ENCODE data around the gene SCGB1D4.

DNA sequence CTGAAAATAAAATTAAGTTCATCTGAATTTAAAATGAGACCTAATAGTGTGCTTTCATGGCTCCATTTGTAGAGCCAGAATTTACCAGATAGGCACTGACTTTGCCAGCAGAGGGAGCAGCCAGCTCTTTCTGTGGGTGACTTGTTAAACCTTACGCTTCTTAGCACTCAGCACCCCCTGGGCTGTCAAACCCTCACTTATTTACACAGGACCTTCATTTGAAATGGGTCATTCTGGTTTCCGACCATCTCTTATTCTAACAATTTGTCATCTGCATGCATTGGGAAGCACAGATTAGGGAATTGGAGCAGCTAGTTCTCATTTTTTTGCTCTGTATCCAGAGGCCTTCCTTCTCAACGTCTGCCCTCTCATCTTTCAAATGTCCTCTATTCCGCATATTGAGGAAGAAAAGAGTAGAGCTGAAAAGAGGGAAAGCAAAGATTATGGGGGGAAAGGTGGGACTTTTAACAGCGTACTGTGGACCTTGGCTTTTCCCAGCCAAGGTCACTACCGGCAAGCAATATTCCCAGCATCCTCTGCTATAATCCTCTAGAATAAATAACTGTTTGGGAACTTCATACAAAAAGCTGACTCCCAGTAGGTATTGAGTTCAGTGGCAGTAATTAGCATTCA lies 41.5 kb upstream of the SCGB1D4 start:
- TF ChIP-seq, protein P1, sequence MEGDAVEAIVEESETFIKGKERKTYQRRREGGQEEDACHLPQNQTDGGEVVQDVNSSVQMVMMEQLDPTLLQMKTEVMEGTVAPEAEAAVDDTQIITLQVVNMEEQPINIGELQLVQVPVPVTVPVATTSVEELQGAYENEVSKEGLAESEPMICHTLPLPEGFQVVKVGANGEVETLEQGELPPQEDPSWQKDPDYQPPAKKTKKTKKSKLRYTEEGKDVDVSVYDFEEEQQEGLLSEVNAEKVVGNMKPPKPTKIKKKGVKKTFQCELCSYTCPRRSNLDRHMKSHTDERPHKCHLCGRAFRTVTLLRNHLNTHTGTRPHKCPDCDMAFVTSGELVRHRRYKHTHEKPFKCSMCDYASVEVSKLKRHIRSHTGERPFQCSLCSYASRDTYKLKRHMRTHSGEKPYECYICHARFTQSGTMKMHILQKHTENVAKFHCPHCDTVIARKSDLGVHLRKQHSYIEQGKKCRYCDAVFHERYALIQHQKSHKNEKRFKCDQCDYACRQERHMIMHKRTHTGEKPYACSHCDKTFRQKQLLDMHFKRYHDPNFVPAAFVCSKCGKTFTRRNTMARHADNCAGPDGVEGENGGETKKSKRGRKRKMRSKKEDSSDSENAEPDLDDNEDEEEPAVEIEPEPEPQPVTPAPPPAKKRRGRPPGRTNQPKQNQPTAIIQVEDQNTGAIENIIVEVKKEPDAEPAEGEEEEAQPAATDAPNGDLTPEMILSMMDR (IDR thresholded peaks at IDR 0.05; ENCODE audit: borderline replicate concordance, extremely low read depth, low read length, poor library complexity, severe bottlenecking) = peak; percentile 60
- no peak for TF ChIP-seq EZH2 (IDR thresholded peaks at IDR 0.05; ENCODE audit: borderline replicate concordance, low read depth, low read length, severe bottlenecking)

Data from DND-41 (cell line).